Measurements from ENCODE around the gene ELOVL6.

DNA sequence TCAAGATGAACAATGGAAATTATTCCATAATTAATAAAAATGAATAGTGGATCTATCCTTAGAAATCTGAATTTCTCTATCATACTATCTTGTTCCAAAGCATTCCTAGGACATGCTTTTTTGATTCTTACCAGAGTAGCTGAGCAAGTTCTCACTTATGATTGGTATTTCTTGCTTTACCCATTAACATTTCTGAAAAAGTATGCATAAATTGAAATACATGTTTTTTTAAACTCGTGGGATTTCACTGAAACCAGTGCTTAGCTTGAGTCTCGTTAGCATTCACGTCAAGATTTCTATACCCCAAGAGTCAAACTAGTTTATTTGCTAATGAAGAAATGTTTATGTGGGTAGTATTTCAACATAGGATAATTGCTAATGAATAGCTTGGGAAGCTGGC, 89.0 kb downstream of the ELOVL6 start:
- TF ChIP-seq CHD1 (IDR thresholded peaks at IDR 0.05; ENCODE audit: low read depth, low read length): no peak
- TF ChIP-seq, protein P1, sequence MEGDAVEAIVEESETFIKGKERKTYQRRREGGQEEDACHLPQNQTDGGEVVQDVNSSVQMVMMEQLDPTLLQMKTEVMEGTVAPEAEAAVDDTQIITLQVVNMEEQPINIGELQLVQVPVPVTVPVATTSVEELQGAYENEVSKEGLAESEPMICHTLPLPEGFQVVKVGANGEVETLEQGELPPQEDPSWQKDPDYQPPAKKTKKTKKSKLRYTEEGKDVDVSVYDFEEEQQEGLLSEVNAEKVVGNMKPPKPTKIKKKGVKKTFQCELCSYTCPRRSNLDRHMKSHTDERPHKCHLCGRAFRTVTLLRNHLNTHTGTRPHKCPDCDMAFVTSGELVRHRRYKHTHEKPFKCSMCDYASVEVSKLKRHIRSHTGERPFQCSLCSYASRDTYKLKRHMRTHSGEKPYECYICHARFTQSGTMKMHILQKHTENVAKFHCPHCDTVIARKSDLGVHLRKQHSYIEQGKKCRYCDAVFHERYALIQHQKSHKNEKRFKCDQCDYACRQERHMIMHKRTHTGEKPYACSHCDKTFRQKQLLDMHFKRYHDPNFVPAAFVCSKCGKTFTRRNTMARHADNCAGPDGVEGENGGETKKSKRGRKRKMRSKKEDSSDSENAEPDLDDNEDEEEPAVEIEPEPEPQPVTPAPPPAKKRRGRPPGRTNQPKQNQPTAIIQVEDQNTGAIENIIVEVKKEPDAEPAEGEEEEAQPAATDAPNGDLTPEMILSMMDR (conservative IDR thresholded peaks at IDR 0.05; ENCODE audit: low read depth, low read length): no peak
